HepG2 (cell line): ENCODE measurements around the gene DBN1. TPM values are rescaled to one million over a fixed set of nuclear protein-coding genes. Genes with fewer than 3 reads are reported as not detected.

Experiments
- FOXK2 ChIP-seq: fragments of 450-650 bp; IDR thresholded peaks from 2 replicates; pipeline ENCODE4 v1.6.1; 2016
- MAF1 ChIP-seq: sonication (generic); formaldehyde crosslinking; IDR thresholded peaks from 2 replicates; pipeline ENCODE4 v1.5.0; 2020; ENCODE audit warnings: missing genetic modification reagents, borderline replicate concordance
- MLX ChIP-seq: IDR thresholded peaks from 2 replicates; pipeline ENCODE4 v1.6.1; 2016
- MTF1 ChIP-seq: sonication (generic); formaldehyde crosslinking; IDR thresholded peaks from 2 replicates; pipeline ENCODE4 v1.5.0; 2020; ENCODE audit warnings: missing genetic modification reagents
- RBAK ChIP-seq: sonication (generic); formaldehyde crosslinking; IDR thresholded peaks from 2 replicates; pipeline ENCODE4 v1.5.1; 2020; ENCODE audit warnings: mild to moderate bottlenecking, missing genetic modification reagents
- SMAD3 ChIP-seq: sonication (generic); formaldehyde crosslinking; IDR thresholded peaks from 2 replicates; pipeline ENCODE4 v1.4.0; 2020; ENCODE audit warnings: missing genetic modification reagents
- STAG1 ChIP-seq: sonication (generic); formaldehyde crosslinking; IDR thresholded peaks from 2 replicates; pipeline ENCODE4 v1.4.0; 2020; ENCODE audit warnings: missing genetic modification reagents
- ZBTB40 ChIP-seq, 2 experiments: fragments of 450-650 bp in 1 of 2; sonication (generic) in 1 of 2; formaldehyde crosslinking in 1 of 2; IDR thresholded peaks; 2 replicates each; pipeline versions ENCODE4 v1.6.1 to v1.8.0; 2016 to 2022; ENCODE audit warnings: antibody characterized with exemption in 1 of 2, mild to moderate bottlenecking in 1 of 2, missing genetic modification reagents in 1 of 2
- ZNF12 ChIP-seq: sonication (generic); formaldehyde crosslinking; IDR thresholded peaks from 2 replicates; pipeline ENCODE4 v1.5.0; 2020; ENCODE audit warnings: missing genetic modification reagents
- ZNF350 ChIP-seq: sonication (generic); formaldehyde crosslinking; IDR thresholded peaks from 2 replicates; pipeline ENCODE4 v1.4.0; 2020; ENCODE audit warnings: mild to moderate bottlenecking, low read depth, missing genetic modification reagents, borderline replicate concordance
- ZNF737 ChIP-seq: sonication (generic); formaldehyde crosslinking; IDR thresholded peaks from 2 replicates; pipeline ENCODE4 v1.5.0; 2020; ENCODE audit warnings: missing genetic modification reagents, mild to moderate bottlenecking, borderline replicate concordance
- ZNF75D ChIP-seq: sonication (generic); formaldehyde crosslinking; IDR thresholded peaks from 2 replicates; pipeline ENCODE4 v1.8.1; 2023; ENCODE audit warnings: missing genetic modification reagents, mild to moderate bottlenecking, borderline replicate concordance
- polyA plus RNA-seq, 8 experiments: library from polyadenylated mRNA; depleted of rRNA in 3 of 8; stranded (reverse) in 7 of 8; unstranded in 1 of 8; fragments of >200 nt; fragmentation: Illumina TruSeq in 4 of 8; extraction: Trizol in 4 of 8; gene quantifications; 2 replicates each; pipeline versions ENCODE4 v1.2.1 to v1.2.3, GENCODE V29; 2011 to 2016; ENCODE audit warnings: low read depth in 4 of 8, missing spikeins in 1 of 8, mixed read lengths in 1 of 8; ENCODE audit not compliant: insufficient read depth in 1 of 8
- total RNA-seq, 5 experiments: library from RNA; depleted of rRNA; stranded (reverse); fragments of >200 nt; fragmentation: Illumina TruSeq; extraction: Trizol; gene quantifications; 2 replicates each; pipeline ENCODE4 v1.2.3, GENCODE V29; 2016; ENCODE audit warnings: low read depth in 1 of 5
- TF ChIP-seq, protein P1 (sequence below): sonication (generic); formaldehyde crosslinking; IDR thresholded peaks from 2 replicates; pipeline ENCODE4 v1.8.0; 2022; ENCODE audit warnings: missing genetic modification reagents, mild to moderate bottlenecking, borderline replicate concordance
- TF ChIP-seq, protein P2 (sequence below): sonication (generic); formaldehyde crosslinking; IDR thresholded peaks from 2 replicates; pipeline ENCODE4 v1.4.0; 2020; ENCODE audit warnings: mild to moderate bottlenecking, missing genetic modification reagents
- TF ChIP-seq, protein P3 (sequence below): IDR thresholded peaks from 2 replicates; pipeline ENCODE4 v1.6.1; 2016; ENCODE audit warnings: missing compliant biosample characterization, missing genetic modification reagents, borderline replicate concordance

The DBN1 gene
- total and polyA plus RNA-seq, 2 of the 13 experiments (the other 11 are each of a cell fraction or from before 2014, with no cell fraction given) = 27.0 to 37.3 TPM

DNA sequence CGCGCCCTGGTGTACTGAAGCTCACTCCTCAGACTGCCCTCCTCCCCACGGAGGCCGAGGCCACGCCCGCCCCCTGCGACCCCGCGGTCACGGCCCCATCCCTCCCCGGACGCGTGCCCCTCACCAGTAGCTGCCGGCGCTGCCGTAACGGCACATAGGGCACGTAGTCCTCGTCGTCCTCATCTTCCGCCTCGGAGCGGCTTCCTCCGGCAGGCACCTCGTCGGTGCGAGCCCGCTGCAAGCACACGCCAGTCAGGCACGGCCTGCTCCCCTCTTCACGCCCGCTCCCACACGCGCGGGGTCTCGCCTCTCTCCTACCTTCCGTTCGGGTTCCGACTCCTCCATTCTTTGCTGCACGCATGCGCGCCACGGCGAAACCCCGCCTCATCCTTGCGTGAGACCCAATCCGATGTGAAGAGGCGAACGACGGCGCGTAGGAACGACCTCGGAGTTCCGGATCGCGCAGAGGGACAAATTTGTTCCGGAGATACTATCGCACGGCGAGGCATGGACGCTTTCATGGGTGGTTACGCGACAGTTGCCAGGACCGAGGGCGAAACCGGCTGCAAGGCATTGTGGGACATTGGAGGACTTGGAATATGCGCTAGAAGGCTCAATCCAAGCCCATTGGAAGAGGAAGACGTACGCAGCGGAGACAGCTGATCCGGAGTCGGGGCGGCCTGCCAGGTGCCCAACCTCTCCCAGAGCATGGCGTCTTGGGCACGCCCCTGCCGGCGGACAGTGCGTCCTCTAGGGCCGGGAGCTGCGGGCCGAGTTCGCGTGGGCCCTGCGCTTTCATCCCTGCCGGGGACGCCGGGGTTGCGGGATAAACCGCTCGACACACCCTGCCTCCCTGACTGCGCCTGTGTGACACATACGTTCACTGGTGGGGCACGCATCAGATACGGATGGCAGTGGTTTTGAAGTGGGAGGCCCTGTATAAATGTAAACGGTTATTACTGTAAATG is 43.5 kb upstream of the DBN1 start, which contains the start of gene DDX41 (continued):
- TF ChIP-seq ZBTB40 (IDR thresholded peaks at IDR 0.05) (no peak), ZBTB40 (CRISPR knock-in tag; IDR thresholded peaks at IDR 0.05) (peak; percentile 76), SMAD3 (CRISPR knock-in tag) (peak; percentile 75; the same call in 1 of the 2 replicates), ZNF75D (no peak), MAF1 (CRISPR knock-in tag) (peak; percentile 72), STAG1 (peak; percentile 22; the same call in 1 of the 2 replicates), RBAK (CRISPR knock-in tag) (no peak), ZNF350 (CRISPR knock-in tag) (peak; percentile 98), ZNF737 (CRISPR knock-in tag) (no peak), FOXK2 (no peak), MLX (CRISPR knock-in tag) (0 out of 2 replicates have a peak, but pooled peaks have one; percentile 11), MTF1 (CRISPR knock-in tag) (no peak), ZNF12 (CRISPR knock-in tag) (peak; percentile 6)
- TF ChIP-seq, protein P1, sequence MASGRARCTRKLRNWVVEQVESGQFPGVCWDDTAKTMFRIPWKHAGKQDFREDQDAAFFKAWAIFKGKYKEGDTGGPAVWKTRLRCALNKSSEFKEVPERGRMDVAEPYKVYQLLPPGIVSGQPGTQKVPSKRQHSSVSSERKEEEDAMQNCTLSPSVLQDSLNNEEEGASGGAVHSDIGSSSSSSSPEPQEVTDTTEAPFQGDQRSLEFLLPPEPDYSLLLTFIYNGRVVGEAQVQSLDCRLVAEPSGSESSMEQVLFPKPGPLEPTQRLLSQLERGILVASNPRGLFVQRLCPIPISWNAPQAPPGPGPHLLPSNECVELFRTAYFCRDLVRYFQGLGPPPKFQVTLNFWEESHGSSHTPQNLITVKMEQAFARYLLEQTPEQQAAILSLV (CRISPR knock-in tag) = no peak; the same call in 1 of the 2 replicates
- TF ChIP-seq, protein P2, sequence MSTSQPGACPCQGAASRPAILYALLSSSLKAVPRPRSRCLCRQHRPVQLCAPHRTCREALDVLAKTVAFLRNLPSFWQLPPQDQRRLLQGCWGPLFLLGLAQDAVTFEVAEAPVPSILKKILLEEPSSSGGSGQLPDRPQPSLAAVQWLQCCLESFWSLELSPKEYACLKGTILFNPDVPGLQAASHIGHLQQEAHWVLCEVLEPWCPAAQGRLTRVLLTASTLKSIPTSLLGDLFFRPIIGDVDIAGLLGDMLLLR (CRISPR knock-in tag) = peak; percentile 61; the same call in 1 of the 2 replicates
- TF ChIP-seq, protein P3, sequence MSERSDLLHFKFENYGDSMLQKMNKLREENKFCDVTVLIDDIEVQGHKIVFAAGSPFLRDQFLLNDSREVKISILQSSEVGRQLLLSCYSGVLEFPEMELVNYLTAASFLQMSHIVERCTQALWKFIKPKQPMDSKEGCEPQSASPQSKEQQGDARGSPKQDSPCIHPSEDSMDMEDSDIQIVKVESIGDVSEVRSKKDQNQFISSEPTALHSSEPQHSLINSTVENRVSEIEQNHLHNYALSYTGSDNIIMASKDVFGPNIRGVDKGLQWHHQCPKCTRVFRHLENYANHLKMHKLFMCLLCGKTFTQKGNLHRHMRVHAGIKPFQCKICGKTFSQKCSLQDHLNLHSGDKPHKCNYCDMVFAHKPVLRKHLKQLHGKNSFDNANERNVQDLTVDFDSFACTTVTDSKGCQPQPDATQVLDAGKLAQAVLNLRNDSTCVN (CRISPR knock-in tag) = peak; percentile 31; the same call in 1 of the 2 replicates
